ENCODE results near the gene TTC9C. TPM values are rescaled to one million over a fixed set of nuclear protein-coding genes. Genes with fewer than 3 reads are reported as not detected.

Gene TTC9C, protein sequence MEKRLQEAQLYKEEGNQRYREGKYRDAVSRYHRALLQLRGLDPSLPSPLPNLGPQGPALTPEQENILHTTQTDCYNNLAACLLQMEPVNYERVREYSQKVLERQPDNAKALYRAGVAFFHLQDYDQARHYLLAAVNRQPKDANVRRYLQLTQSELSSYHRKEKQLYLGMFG
- polyA plus RNA-seq (2012; ENCODE audit: insufficient read length, low read depth), result 52.3 TPM

DNA sequence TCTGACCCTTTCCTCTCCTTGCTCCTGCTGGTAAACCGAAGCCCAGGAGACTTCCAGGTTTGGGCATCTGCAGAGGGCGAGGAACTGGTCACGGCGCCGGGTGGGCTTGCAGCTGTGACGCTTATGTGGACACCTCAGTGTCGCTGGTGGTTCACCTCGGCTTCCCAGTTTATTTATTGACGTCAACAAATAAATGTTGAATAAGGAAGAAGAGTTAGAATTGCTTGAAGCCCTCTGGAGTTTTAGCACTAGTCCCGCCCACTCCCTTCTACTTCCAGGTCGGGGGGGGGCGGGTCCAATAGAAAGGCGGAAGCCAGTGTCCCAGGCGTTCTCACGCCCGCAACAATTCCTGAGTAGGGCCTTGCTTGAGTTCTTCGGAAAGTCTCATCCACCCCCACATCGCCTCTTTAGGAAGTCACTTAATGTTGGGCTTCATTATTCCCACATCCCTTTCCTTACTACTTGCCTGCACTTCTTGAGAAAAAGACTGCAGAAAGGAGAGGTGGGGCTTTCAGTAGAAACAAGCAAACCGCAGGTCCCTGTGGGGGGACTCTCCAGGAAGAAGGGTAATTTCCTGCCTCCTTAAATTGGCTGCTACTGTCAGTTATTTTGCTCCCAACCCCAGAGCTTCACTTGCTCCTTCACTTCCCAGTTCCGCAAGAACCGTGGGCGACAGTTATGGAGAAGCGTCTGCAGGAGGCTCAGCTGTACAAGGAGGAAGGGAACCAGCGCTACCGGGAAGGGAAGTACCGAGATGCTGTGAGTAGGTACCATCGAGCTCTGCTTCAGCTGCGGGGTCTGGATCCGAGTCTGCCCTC is at the start of gene TTC9C:
Gene TTC9C (plus strand): TSS at position 316 of the 818 bp plus-strand sequence. CDS start 363 bp downstream, at position 679.
- TF ChIP-seq, protein P1, sequence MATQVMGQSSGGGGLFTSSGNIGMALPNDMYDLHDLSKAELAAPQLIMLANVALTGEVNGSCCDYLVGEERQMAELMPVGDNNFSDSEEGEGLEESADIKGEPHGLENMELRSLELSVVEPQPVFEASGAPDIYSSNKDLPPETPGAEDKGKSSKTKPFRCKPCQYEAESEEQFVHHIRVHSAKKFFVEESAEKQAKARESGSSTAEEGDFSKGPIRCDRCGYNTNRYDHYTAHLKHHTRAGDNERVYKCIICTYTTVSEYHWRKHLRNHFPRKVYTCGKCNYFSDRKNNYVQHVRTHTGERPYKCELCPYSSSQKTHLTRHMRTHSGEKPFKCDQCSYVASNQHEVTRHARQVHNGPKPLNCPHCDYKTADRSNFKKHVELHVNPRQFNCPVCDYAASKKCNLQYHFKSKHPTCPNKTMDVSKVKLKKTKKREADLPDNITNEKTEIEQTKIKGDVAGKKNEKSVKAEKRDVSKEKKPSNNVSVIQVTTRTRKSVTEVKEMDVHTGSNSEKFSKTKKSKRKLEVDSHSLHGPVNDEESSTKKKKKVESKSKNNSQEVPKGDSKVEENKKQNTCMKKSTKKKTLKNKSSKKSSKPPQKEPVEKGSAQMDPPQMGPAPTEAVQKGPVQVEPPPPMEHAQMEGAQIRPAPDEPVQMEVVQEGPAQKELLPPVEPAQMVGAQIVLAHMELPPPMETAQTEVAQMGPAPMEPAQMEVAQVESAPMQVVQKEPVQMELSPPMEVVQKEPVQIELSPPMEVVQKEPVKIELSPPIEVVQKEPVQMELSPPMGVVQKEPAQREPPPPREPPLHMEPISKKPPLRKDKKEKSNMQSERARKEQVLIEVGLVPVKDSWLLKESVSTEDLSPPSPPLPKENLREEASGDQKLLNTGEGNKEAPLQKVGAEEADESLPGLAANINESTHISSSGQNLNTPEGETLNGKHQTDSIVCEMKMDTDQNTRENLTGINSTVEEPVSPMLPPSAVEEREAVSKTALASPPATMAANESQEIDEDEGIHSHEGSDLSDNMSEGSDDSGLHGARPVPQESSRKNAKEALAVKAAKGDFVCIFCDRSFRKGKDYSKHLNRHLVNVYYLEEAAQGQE (IDR thresholded peaks at IDR 0.05; ENCODE audit: insufficient read depth in 1 of 2, low read depth in 2 of 2, low read length in 2 of 2), result 0 out of 4 replicates have a peak, but pooled peaks of 1 of the 2 experiments have one; percentile 5
- TF ChIP-seq SIN3A (IDR thresholded peaks at IDR 0.05; ENCODE audit: borderline replicate concordance, insufficient read depth, low read length) (peak; percentile 76; the same call in 1 of the 2 replicates), POLR2AphosphoS5 (IDR thresholded peaks at IDR 0.05; ENCODE audit: low read depth, low read length) (peak; percentile 71; the same call in 1 of the 2 replicates), TAF1 (IDR thresholded peaks at IDR 0.05; ENCODE audit: borderline replicate concordance, insufficient read depth, low read length) (peak; percentile 72), FOXP2 (optimal IDR thresholded peaks at IDR 0.05; ENCODE audit: borderline replicate concordance, extremely low read depth, extremely low read length, insufficient read depth) (peak; percentile 28)

DNA sequence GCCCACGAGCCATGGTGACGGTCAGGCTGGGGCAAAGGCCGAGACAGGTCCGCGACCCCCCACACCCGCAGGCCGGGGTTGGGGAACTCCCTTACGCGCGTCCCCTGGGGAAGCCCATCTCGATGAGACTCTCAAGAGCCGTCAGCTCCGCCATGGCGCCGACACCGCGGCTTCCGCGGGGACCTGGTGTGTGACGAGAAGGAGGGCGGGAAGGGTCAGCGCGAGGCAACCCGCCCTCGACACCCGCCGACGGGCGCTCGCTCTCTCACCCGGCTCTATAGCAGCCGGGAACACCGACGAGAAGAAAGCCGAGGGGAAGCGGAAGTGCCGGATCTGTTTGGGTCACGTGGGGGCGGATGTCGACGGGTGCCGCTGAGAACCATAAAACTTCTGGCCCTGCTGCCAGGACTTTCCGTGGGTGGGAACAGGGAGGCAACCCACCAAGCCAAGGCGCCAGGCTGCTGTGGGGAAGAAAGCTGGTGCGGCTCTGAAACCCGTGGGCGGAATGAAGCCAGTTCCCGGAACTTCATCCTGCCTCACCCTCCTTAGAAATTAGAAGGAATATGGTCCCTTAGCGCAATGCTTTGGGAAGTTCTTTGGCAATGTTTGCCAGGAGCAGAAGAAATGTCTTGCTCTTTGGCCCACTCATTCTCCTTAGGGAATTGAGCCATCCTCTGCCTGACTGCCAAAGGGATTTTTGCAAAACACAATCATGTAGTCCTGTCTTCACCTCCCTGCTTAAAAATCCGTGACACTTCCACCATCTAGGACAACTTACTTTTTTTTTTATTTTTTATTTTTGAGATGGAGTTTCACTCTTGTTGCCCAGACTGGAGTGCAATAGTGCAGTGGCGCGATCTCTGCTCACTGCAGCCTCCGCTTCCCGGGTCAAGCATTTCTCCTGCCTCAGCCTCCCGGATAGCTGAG is 49.3 kb upstream of the TTC9C start, which contains the start of gene UBXN1:
Gene UBXN1 (minus strand): TSS at position 304 of the 927 bp plus-strand sequence. CDS start 150 bp downstream, at position 154.
- peak; percentile 60; the same call in 1 of the 2 replicates for TF ChIP-seq TAF1 (IDR thresholded peaks at IDR 0.05; ENCODE audit: borderline replicate concordance, insufficient read depth, low read length)
- TF ChIP-seq, protein P1 (IDR thresholded peaks at IDR 0.05; ENCODE audit: insufficient read depth in 1 of 2, low read depth in 2 of 2, low read length in 2 of 2), result peak in 1 of 2 experiments; percentile 73; a peak in 2 of 4 replicates
- peak; percentile 82; the same call in 1 of the 2 replicates for TF ChIP-seq SIN3A (IDR thresholded peaks at IDR 0.05; ENCODE audit: borderline replicate concordance, insufficient read depth, low read length)
- TF ChIP-seq POLR2AphosphoS5 (IDR thresholded peaks at IDR 0.05; ENCODE audit: low read depth, low read length), result peak; percentile 72
- TF ChIP-seq FOXP2 (optimal IDR thresholded peaks at IDR 0.05; ENCODE audit: borderline replicate concordance, extremely low read depth, extremely low read length, insufficient read depth), result peak; percentile 23

DNA sequence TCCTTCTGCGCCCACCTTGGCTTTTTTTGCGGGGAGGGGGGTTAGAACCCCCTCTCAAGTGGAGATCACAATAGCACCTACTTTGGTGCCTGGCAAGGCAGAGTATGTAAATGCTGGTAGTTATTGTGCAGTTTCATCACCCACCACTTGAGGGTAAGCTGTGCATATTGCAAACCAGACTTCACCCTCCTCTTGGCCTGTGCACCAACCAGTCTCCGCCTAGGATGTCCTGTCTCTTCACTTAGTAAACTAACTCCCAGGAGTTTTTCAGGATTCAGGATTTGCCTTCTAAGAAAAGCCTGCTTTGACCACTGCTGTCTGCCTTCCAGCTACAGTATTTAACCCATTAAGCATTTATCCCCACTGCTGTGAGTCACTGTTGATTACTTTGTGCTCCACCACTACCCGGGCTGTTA is 47.5 kb upstream of the TTC9C start:
- TF ChIP-seq FOXP2 (optimal IDR thresholded peaks at IDR 0.05; ENCODE audit: borderline replicate concordance, extremely low read depth, extremely low read length, insufficient read depth) (no peak), SIN3A (IDR thresholded peaks at IDR 0.05; ENCODE audit: borderline replicate concordance, insufficient read depth, low read length) (no peak), POLR2AphosphoS5 (IDR thresholded peaks at IDR 0.05; ENCODE audit: low read depth, low read length) (no peak)

DNA sequence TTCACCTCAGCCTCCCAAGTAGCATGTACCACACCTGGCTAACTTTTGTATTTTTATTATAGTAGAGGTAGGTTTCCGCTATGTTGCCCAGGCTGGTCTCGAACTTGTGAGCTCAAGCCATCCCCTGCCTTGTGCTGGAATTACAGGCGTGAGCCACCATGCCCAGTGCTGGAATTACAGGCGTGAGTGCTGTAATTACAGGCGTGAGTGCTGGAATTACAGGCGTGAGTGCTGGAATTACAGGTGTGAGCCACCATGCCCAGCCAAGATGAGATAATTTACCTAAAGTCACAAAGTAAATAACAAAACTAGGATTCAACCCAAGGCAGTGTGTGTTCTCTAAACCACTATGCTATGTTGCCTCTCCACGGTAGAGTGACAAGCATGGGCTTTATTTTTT is 45.8 kb upstream of the TTC9C start:
- TF ChIP-seq TAF1 (IDR thresholded peaks at IDR 0.05; ENCODE audit: borderline replicate concordance, insufficient read depth, low read length) (no peak), POLR2AphosphoS5 (IDR thresholded peaks at IDR 0.05; ENCODE audit: low read depth, low read length) (no peak), FOXP2 (optimal IDR thresholded peaks at IDR 0.05; ENCODE audit: borderline replicate concordance, extremely low read depth, extremely low read length, insufficient read depth) (no peak), SIN3A (IDR thresholded peaks at IDR 0.05; ENCODE audit: borderline replicate concordance, insufficient read depth, low read length) (no peak)
- TF ChIP-seq, protein P1 (IDR thresholded peaks at IDR 0.05; ENCODE audit: insufficient read depth in 1 of 2, low read depth in 2 of 2, low read length in 2 of 2), result no peak
